Fibroblast of lung (primary cell): ENCODE measurements around the gene GLO1. TPM values are rescaled to one million over a fixed set of nuclear protein-coding genes. Genes with fewer than 3 reads are reported as not detected.

Source experiments
- DNase-seq, 2 donors: peaks; one replicate each; pipeline versions ENCODE4 v3.0.0 to v3.0.0-alpha.2; 2010; ENCODE audit warnings: low read depth in 2 of 2
- H2AFZ ChIP-seq: 2 replicates; pipeline ENCODE4 v1.5.1; 2012; ENCODE audit warnings: low read length, control low read depth, inconsistent platforms
- H3K27ac ChIP-seq: 2 replicates; pipeline ENCODE4 v1.5.1; 2011; ENCODE audit warnings: low read length, control low read depth; ENCODE audit not compliant: insufficient read depth
- H3K27me3 ChIP-seq: 2 replicates; pipeline ENCODE4 v1.5.1; 2011; ENCODE audit warnings: mild to moderate bottlenecking, low read length; ENCODE audit not compliant: control insufficient read depth, insufficient read depth
- H3K36me3 ChIP-seq: 2 replicates; pipeline ENCODE4 v1.5.1; 2011; ENCODE audit warnings: low read length; ENCODE audit not compliant: control insufficient read depth, insufficient read depth
- H3K4me1 ChIP-seq: 2 replicates; pipeline ENCODE4 v1.5.1; 2011; ENCODE audit warnings: low read length; ENCODE audit not compliant: control insufficient read depth, insufficient read depth; ENCODE audit errors: extremely low read depth
- H3K4me2 ChIP-seq: 2 replicates; pipeline ENCODE4 v1.5.1; 2011; ENCODE audit warnings: low read length, control low read depth; ENCODE audit not compliant: insufficient read depth; ENCODE audit errors: extremely low read depth
- H3K4me3 ChIP-seq, 4 experiments: fragments of 200-600 bp in 1 of 4; sonication (generic) in 1 of 4; replicated peaks in 1 of 4; 2 replicates each; pipeline ENCODE4 v1.5.1; 2011 to 2016; ENCODE audit warnings: low read length in 4 of 4, low read depth in 3 of 4, mild to moderate bottlenecking in 3 of 4, control low read depth in 2 of 4, inconsistent platforms in 1 of 4, mixed read lengths in 1 of 4; ENCODE audit not compliant: insufficient read depth in 1 of 4; ENCODE audit errors: control extremely low read depth in 1 of 4
- H3K79me2 ChIP-seq: 2 replicates; pipeline ENCODE4 v1.5.1; 2012; ENCODE audit warnings: mild to moderate bottlenecking, low read length, inconsistent platforms; ENCODE audit not compliant: control insufficient read depth, insufficient read depth
- H3K9ac ChIP-seq: 2 replicates; pipeline ENCODE4 v1.5.1; 2011; ENCODE audit warnings: mild to moderate bottlenecking, low read length, control low read depth; ENCODE audit not compliant: insufficient read depth
- H3K9me3 ChIP-seq: 2 replicates; pipeline ENCODE4 v1.5.1; 2012; ENCODE audit warnings: low read depth, low read length; ENCODE audit not compliant: control insufficient read depth, insufficient read depth
- H4K20me1 ChIP-seq: 2 replicates; pipeline ENCODE4 v1.5.1; 2011; ENCODE audit warnings: low read length; ENCODE audit not compliant: control insufficient read depth, insufficient read depth; ENCODE audit errors: extremely low read depth
- EZH2 ChIP-seq: IDR thresholded peaks from 2 replicates; pipeline ENCODE4 v1.5.1; 2012; ENCODE audit warnings: low read length, control low read depth, mild to moderate bottlenecking; ENCODE audit errors: missing control alignments
- polyA plus RNA-seq, 2 donors: library from polyadenylated mRNA; depleted of rRNA in 1 of 2; stranded (reverse) in 1 of 2; unstranded in 1 of 2; fragments of >200 nt; gene quantifications; 2 replicates each; pipeline ENCODE4 v1.2.1, GENCODE V29; 2011 to 2012; ENCODE audit warnings: missing spikeins in 1 of 2
- total RNA-seq: library from RNA; depleted of rRNA; stranded (reverse); fragments of >200 nt; gene quantifications from 2 replicates; pipeline ENCODE4 v1.2.1, GENCODE V29; 2014
- TF ChIP-seq, protein P1 (sequence below), 2 donors: IDR thresholded peaks in 1 of 2; conservative IDR thresholded peaks in 1 of 2; 1 replicate in 1 of 2; 2 replicates in 1 of 2; pipeline ENCODE4 v1.5.1; 2011 to 2012; ENCODE audit warnings: low read length in 2 of 2, control low read depth in 1 of 2, inconsistent platforms in 1 of 2, low read depth in 1 of 2, mild to moderate bottlenecking in 1 of 2

Gene GLO1
- total and polyA plus RNA-seq, 2 donors (not counting 1 experiment from before 2014, with no cell fraction given) = 126 to 143 TPM

DNA sequence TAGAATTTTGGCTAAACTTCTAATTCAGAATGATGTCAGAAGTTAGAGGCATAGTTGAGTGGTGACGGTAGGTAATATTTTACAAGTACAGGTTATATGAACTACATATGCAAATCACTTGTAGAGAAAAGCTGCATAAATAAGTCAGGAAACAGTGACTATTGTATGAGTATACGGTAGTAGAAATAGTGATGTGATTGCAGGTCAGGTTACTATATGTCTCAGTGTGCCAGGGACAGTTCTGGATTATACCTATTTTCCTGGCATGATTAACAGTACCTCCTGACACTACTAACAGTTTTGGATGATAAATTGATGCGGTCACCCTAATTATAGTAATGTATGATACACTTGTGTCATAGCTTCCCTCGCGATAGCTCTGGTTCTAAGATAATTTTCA, 21.4 kb upstream of the GLO1 start:
- Histone ChIP-seq H3K27ac (no peak overlapping the region), H3K4me3 (no peak overlapping the region), H3K79me2 (no peaks in the 10 kb centered on the region), H2AFZ (no peak overlapping the region), H3K9me3 (no peaks in the 10 kb centered on the region), H3K4me2 (no peak overlapping the region), H4K20me1 (no peaks in the 10 kb centered on the region), H3K36me3 (no peaks in the 10 kb centered on the region), H3K27me3 (peaks cover 6% of the 10 kb centered on the region), H3K4me1 (no peaks in the 10 kb centered on the region), H3K9ac (no peak overlapping the region)
- TF ChIP-seq, protein P1, sequence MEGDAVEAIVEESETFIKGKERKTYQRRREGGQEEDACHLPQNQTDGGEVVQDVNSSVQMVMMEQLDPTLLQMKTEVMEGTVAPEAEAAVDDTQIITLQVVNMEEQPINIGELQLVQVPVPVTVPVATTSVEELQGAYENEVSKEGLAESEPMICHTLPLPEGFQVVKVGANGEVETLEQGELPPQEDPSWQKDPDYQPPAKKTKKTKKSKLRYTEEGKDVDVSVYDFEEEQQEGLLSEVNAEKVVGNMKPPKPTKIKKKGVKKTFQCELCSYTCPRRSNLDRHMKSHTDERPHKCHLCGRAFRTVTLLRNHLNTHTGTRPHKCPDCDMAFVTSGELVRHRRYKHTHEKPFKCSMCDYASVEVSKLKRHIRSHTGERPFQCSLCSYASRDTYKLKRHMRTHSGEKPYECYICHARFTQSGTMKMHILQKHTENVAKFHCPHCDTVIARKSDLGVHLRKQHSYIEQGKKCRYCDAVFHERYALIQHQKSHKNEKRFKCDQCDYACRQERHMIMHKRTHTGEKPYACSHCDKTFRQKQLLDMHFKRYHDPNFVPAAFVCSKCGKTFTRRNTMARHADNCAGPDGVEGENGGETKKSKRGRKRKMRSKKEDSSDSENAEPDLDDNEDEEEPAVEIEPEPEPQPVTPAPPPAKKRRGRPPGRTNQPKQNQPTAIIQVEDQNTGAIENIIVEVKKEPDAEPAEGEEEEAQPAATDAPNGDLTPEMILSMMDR (conservative IDR thresholded peaks at IDR 0.05 in 1 of 2, IDR thresholded peaks at IDR 0.05 in 1 of 2; ENCODE audit: low read depth in 1 of 2, low read length in 2 of 2) = no peak
- no peak for TF ChIP-seq EZH2
- no peak for DNase-seq

DNA sequence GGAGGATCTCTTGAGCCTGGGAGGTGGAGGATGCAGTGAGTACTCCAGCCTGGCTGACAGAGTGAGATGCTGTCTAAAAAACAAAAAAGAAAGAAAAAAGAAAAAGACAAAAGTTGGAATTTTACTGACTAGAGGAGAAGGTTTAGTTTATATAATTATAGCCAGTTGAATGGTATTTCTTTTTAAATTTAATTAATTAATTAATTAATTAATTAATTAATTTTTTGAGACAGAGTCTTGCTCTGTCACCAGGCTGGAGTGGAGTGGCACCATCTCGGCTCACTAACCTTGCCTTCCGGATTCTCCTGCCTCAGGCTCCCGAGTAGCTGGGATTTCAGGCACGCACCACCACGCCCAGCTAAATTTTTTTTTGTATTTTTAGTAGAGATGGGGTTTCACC, 20.8 kb upstream of the GLO1 start:
- Histone ChIP-seq H3K27me3 (peaks cover 6% of the 10 kb centered on the region), H3K4me1 (no peaks in the 10 kb centered on the region), H4K20me1 (no peaks in the 10 kb centered on the region), H3K9ac (no peak overlapping the region), H3K36me3 (no peaks in the 10 kb centered on the region), H3K4me3 (no peak overlapping the region), H3K27ac (no peak overlapping the region), H3K79me2 (no peaks in the 10 kb centered on the region), H3K9me3 (no peaks in the 10 kb centered on the region), H2AFZ (no peak overlapping the region), H3K4me2 (no peak overlapping the region)
- no peak for TF ChIP-seq EZH2
- TF ChIP-seq, protein P1 (conservative IDR thresholded peaks at IDR 0.05 in 1 of 2, IDR thresholded peaks at IDR 0.05 in 1 of 2; ENCODE audit: low read depth in 1 of 2, low read length in 2 of 2) = no peak
- no peak for DNase-seq

DNA sequence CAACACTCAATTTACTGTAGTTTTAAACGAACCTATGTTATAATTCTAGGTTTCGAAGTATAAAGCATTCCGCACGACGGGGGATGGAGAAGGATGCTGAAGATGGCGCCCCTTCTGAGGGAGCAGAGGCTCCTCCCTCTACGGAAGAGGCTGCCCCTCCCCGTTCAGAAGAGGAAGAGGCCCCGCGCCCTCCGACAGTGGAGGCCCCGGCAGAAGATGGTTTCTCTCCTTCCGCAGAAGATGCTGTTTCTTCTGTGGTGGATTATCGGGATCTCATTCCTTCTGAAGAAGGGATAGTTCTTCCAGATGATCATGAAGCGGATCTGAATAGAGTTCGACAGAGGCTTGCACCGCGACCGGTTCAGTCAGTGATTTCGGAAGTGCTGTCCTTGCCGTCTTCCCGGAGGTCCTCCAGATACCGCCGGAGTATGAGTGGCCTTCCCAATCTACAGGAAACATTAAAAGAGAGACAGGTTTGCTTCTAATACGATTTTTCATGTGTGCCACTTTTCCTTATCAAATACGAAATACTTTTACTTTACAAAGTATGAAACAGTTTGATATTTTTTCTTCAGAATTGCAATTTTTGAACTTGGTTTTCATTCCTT, 19.9 kb upstream of the GLO1 start:
- TF ChIP-seq, protein P1 (conservative IDR thresholded peaks at IDR 0.05 in 1 of 2, IDR thresholded peaks at IDR 0.05 in 1 of 2; ENCODE audit: low read depth in 1 of 2, low read length in 2 of 2) = no peak
- no peak for TF ChIP-seq EZH2
- no peak overlapping the region for H3K4me2 ChIP-seq

More for the DNA sequence above, 19.9 kb upstream of the GLO1 start:
- Histone ChIP-seq H3K4me1 (no peaks in the 10 kb centered on the region), H3K9me3 (no peaks in the 10 kb centered on the region), H3K36me3 (no peaks in the 10 kb centered on the region), H2AFZ (no peak overlapping the region), H3K79me2 (no peaks in the 10 kb centered on the region), H3K4me3 (no peak overlapping the region), H3K27me3 (peaks cover 6% of the 10 kb centered on the region), H3K9ac (no peak overlapping the region), H3K27ac (no peak overlapping the region), H4K20me1 (no peaks in the 10 kb centered on the region)
- no peak for DNase-seq
